ENCODE data around the gene HES1.

HES1 gene

GRCh38 chr3:194129581-194130133 is 6.3 kb upstream of the HES1 start:
- DNase-seq = no peak

- DNase-seq = no peak
Measured at GRCh38 chr3:194130188-194130587, 5.8 kb upstream of the HES1 start.

GRCh38 chr3:194130807-194131589 is 5.0 kb upstream of the HES1 start:
- peak; percentile 35 for DNase-seq

- no peak for DNase-seq
Measured at GRCh38 chr3:194132465-194133286, 3.3 kb upstream of the HES1 start.

GRCh38 chr3:194133661-194134230 is 2.2 kb upstream of the HES1 start:
- peak; percentile 34 for DNase-seq

- DNase-seq = peak; percentile 52
Measured at GRCh38 chr3:194134231-194134756, 1.7 kb upstream of the HES1 start.

GRCh38 chr3:194134757-194135515 is 1.0 kb upstream of the HES1 start:
- DNase-seq = peak; percentile 87

GRCh38 chr3:194135516-194135805 is 487 bp upstream of the HES1 start:
- DNase-seq = no peak

- no peak for DNase-seq
Measured at GRCh38 chr3:194136519-194137007, 615 bp downstream of the HES1 start.

GRCh38 chr3:194137008-194137505 is 1.1 kb downstream of the HES1 start:
- DNase-seq = no peak

GRCh38 chr3:194137506-194138474 is 1.8 kb downstream of the HES1 start:
- peak; percentile 65 for DNase-seq

GRCh38 chr3:194138732-194139070 is 2.8 kb downstream of the HES1 start:
- no peak for DNase-seq

- DNase-seq = no peak
Measured at GRCh38 chr3:194139071-194139813, 3.3 kb downstream of the HES1 start.

- DNase-seq = no peak
Measured at GRCh38 chr3:194139814-194140391, 4.0 kb downstream of the HES1 start.

- DNase-seq = peak; percentile 54
Measured at GRCh38 chr3:194140520-194141414, 4.8 kb downstream of the HES1 start.

GRCh38 chr3:194141415-194142155 is 5.6 kb downstream of the HES1 start:
- DNase-seq = peak; percentile 91

- DNase-seq = no peak
Measured at GRCh38 chr3:194142156-194142910, 6.4 kb downstream of the HES1 start.
